Measurements from ENCODE around the gene ATG14. TPM values are rescaled to one million over a fixed set of nuclear protein-coding genes. Genes with fewer than 3 reads are reported as not detected.
"Not testable (repeated sequence)": the region's sequence is repeated elsewhere in the genome, so short reads cannot be mapped to it uniquely, and the experiment has no call there.

The ATG14 gene
- total RNA-seq, 2 experiments from 2014 or later: 5.1 to 5.5 TPM

DNA sequence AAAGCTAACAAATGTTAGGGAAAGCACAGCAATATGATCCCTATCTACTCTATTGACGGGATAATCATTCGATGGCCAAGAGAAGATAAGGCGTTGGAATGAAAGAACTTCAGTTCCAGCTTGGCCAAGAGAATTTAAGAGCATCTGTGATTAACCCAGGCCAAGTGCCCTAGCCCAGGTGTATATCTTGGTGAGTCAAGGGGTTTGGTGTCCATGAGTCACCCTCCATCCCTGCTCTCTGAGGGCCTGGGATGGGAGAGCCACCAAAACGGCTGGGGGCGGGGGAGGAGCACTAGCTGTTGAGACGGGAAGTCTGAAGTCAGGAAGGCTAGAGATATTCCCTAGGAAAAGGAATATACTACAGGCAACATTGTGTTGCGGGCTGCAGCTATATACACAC, 15.8 kb upstream of the ATG14 start:
- Mint-ChIP-seq H3K9me3 (no peaks in the 10 kb centered on the region), H3K4me1 (ENCODE audit: low read depth) (peaks cover 8% of the 10 kb centered on the region), H3K4me3 (no peak overlapping the region), H3K27ac (no peak overlapping the region), H3K27me3 (no peaks in the 10 kb centered on the region), H3K36me3 (ENCODE audit: low read depth) (no peaks in the 10 kb centered on the region)
- no peak for ATAC-seq
- no peak for DNase-seq
- intact Hi-C loops (cut with micrococcal nuclease): no loop called here
- TF ChIP-seq, protein P1, sequence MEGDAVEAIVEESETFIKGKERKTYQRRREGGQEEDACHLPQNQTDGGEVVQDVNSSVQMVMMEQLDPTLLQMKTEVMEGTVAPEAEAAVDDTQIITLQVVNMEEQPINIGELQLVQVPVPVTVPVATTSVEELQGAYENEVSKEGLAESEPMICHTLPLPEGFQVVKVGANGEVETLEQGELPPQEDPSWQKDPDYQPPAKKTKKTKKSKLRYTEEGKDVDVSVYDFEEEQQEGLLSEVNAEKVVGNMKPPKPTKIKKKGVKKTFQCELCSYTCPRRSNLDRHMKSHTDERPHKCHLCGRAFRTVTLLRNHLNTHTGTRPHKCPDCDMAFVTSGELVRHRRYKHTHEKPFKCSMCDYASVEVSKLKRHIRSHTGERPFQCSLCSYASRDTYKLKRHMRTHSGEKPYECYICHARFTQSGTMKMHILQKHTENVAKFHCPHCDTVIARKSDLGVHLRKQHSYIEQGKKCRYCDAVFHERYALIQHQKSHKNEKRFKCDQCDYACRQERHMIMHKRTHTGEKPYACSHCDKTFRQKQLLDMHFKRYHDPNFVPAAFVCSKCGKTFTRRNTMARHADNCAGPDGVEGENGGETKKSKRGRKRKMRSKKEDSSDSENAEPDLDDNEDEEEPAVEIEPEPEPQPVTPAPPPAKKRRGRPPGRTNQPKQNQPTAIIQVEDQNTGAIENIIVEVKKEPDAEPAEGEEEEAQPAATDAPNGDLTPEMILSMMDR (IDR thresholded peaks at IDR 0.05): no peak
- ChIA-PET POLR2A (interaction anchor here (0.6 to 1.5 kb wide), 3 partner anchors 11 to 202 kb away, joined by 3 read pairs; partner anchors contain the start of gene ATG14), CTCF (interaction anchor here (0.8 to 5.8 kb wide), 7 partner anchors 11 to 216 kb away, joined by 4 to 38 read pairs (median 7); partner anchors contain the start of genes FBXO34 and TBPL2)

DNA sequence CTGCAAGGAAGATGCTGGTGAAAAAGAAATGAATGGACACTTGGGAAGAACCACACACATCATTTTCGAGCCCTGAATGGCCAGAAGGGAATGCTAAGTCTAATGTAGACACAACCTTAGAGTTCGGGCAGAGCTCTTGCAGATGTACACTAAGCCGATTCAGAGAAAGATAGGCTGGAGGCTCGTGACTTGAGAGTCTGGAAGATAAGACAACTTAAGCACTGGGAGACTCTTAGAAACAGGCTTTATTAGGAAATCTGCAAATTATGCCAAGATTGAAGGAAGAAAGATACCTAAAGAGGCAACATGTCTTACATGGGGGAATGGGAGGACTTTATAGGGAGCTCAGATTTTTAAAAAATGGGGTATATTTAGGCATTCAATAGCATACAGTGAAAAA, 15.3 kb upstream of the ATG14 start:
- POLR2A ChIA-PET: interaction anchor here (1.0 to 1.5 kb wide), 2 partner anchors 10 to 16 kb away, joined by 3 read pairs; partner anchors contain the start of gene ATG14
- TF ChIP-seq, protein P1 (IDR thresholded peaks at IDR 0.05): no peak
- no peak for ATAC-seq
- DNase-seq: no peak
- CTCF ChIA-PET: interaction anchor here (0.8 to 5.8 kb wide), 7 partner anchors 11 to 215 kb away, joined by 4 to 38 read pairs (median 7); partner anchors contain the start of genes FBXO34 and TBPL2
- Mint-ChIP-seq H3K9me3 (no peaks in the 10 kb centered on the region), H3K4me1 (ENCODE audit: low read depth) (peaks cover 8% of the 10 kb centered on the region), H3K36me3 (ENCODE audit: low read depth) (no peaks in the 10 kb centered on the region), H3K27ac (no peak overlapping the region), H3K4me3 (no peak overlapping the region), H3K27me3 (no peaks in the 10 kb centered on the region)
- intact Hi-C loops (cut with micrococcal nuclease): no loop called here

DNA sequence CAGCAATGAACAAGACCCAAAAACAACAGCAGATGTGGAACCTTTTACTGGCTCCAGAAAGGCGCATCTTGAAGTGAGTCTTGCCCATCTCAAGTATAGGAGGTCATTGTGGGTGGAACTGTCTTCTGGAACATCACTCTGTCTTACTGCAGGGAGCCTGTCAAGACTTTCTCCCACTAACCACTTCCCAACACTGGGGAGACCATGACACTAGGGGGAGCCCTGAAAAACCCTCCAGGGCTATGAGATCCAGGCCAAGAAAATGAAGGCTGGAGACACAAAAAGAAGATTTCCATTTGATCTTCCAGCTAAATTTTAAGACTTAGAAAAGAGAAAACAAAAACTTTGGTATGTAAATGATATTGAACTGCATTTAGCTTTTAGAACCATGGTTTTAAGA, 13.5 kb upstream of the ATG14 start:
- H3K27me3 Mint-ChIP-seq: no peaks in the 10 kb centered on the region
- TF ChIP-seq, protein P1 (IDR thresholded peaks at IDR 0.05): no peak
- H3K4me1 Mint-ChIP-seq (ENCODE audit: low read depth): peaks cover 8% of the 10 kb centered on the region
- POLR2A ChIA-PET: no interaction called here
- no peaks in the 10 kb centered on the region for H3K9me3 Mint-ChIP-seq
- CTCF ChIA-PET: interaction anchor here (0.9 to 5.8 kb wide), 8 partner anchors 9 to 335 kb away, joined by 3 to 38 read pairs (median 4); partner anchors contain the start of gene TBPL2
- H3K4me3 Mint-ChIP-seq: no peak overlapping the region
- H3K27ac Mint-ChIP-seq: no peak overlapping the region
- intact Hi-C loops (cut with micrococcal nuclease): no loop called here
- H3K36me3 Mint-ChIP-seq (ENCODE audit: low read depth): no peaks in the 10 kb centered on the region
- DNase-seq: no peak
- no peak for ATAC-seq

DNA sequence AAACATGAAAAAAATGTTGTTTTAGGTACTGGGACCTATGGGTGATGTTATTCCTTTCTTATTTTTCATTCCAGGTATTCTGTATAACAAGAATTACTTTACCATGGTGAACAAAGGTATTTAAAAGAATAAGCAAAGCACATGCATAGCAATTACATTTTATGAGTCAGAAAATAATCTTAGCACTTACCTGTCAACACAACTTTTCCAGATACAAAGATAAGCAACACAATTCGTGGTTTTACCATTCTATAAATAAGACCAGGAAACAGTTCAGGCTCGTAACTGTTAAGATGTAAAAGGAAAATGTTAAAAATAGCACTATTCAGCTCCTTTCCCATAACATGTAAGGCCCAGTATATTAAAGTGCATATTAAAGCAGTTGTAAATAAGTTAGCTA, 12.3 kb upstream of the ATG14 start:
- DNase-seq (no peak), ATAC-seq (no peak)
- Mint-ChIP-seq H3K4me1 (ENCODE audit: low read depth) (peaks cover 5% of the 10 kb centered on the region), H3K36me3 (ENCODE audit: low read depth) (no peaks in the 10 kb centered on the region), H3K27ac (no peak overlapping the region), H3K4me3 (no peak overlapping the region), H3K27me3 (no peaks in the 10 kb centered on the region), H3K9me3 (no peaks in the 10 kb centered on the region)
- ChIA-PET CTCF (interaction anchor here (0.6 to 5.8 kb wide), 6 partner anchors 9 to 814 kb away, joined by 3 to 38 read pairs (median 4); partner anchors contain the start of gene TBPL2), POLR2A (interaction anchor here (1.2 kb wide), 1 partner anchor 9 kb away, joined by 5 read pairs; no protein-coding TSS in a partner anchor)
- intact Hi-C loops (cut with micrococcal nuclease): no loop called here
- TF ChIP-seq, protein P1 (IDR thresholded peaks at IDR 0.05): no peak

DNA sequence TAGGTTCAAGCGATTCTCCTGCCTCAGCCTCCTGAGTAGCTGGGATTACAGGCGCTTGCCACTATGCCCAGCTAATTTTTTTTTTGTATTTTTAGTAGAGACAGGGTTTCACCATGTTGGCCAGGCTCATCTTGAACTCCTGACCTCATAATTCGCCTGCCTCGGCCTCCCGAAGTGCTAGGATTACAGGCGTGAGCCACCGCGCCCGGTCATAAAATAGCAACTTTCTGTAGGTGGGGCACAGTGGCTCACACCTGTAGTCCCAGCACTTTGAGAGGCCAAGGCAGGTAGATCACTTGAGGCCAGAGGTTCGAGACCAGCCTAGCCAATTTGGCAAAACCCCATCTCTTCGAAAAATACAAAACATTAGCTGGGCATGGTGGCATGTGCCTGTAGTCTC, 10.7 kb upstream of the ATG14 start:
- H3K36me3 Mint-ChIP-seq (ENCODE audit: low read depth); H3K4me1 Mint-ChIP-seq (ENCODE audit: low read depth); CTCF ChIA-PET; H3K9me3 Mint-ChIP-seq; intact Hi-C loops (cut with micrococcal nuclease); DNase-seq; H3K27me3 Mint-ChIP-seq; ATAC-seq; H3K27ac Mint-ChIP-seq; H3K4me3 Mint-ChIP-seq; POLR2A ChIA-PET: not testable (repeated sequence)

All from activated CD8-positive, alpha-beta T cell treated with anti-CD3 and anti-CD28 coated beads for 36 hours (primary cell).